ENCODE data around the gene TBL1XR1.

Gene TBL1XR1

GRCh38 chr3:177206936-177207335 lies 9.7 kb upstream of the TBL1XR1 start:
- TF ChIP-seq POLR2AphosphoS5 (IDR thresholded peaks at IDR 0.05; ENCODE audit: low read depth, low read length) (no peak), FOXP2 (optimal IDR thresholded peaks at IDR 0.05; ENCODE audit: borderline replicate concordance, extremely low read depth, extremely low read length, insufficient read depth) (no peak)

- no peak for TF ChIP-seq REST (IDR thresholded peaks at IDR 0.05; ENCODE audit: insufficient read depth in 1 of 2, low read depth in 2 of 2, low read length in 2 of 2)
- TF ChIP-seq TAF1 (IDR thresholded peaks at IDR 0.05; ENCODE audit: borderline replicate concordance, insufficient read depth, low read length), result no peak
- TF ChIP-seq SIN3A (IDR thresholded peaks at IDR 0.05; ENCODE audit: borderline replicate concordance, insufficient read depth, low read length), result no peak
- TF ChIP-seq FOXP2 (optimal IDR thresholded peaks at IDR 0.05; ENCODE audit: borderline replicate concordance, extremely low read depth, extremely low read length, insufficient read depth), result no peak
- TF ChIP-seq POLR2AphosphoS5 (IDR thresholded peaks at IDR 0.05; ENCODE audit: low read depth, low read length), result no peak
Measured at GRCh38 chr3:177203689-177204395, 6.6 kb upstream of the TBL1XR1 start.

- no peak for TF ChIP-seq REST (IDR thresholded peaks at IDR 0.05; ENCODE audit: insufficient read depth in 1 of 2, low read depth in 2 of 2, low read length in 2 of 2)
Measured at GRCh38 chr3:177201700-177202397, 4.6 kb upstream of the TBL1XR1 start.

- TF ChIP-seq POLR2AphosphoS5 (IDR thresholded peaks at IDR 0.05; ENCODE audit: low read depth, low read length), result no peak
- no peak for TF ChIP-seq SIN3A (IDR thresholded peaks at IDR 0.05; ENCODE audit: borderline replicate concordance, insufficient read depth, low read length)
- TF ChIP-seq REST (IDR thresholded peaks at IDR 0.05; ENCODE audit: insufficient read depth in 1 of 2, low read depth in 2 of 2, low read length in 2 of 2), result no peak
- no peak for TF ChIP-seq TAF1 (IDR thresholded peaks at IDR 0.05; ENCODE audit: borderline replicate concordance, insufficient read depth, low read length)
- no peak for TF ChIP-seq FOXP2 (optimal IDR thresholded peaks at IDR 0.05; ENCODE audit: borderline replicate concordance, extremely low read depth, extremely low read length, insufficient read depth)
Measured at GRCh38 chr3:177199206-177199760, 2.0 kb upstream of the TBL1XR1 start.

- no peak for TF ChIP-seq SIN3A (IDR thresholded peaks at IDR 0.05; ENCODE audit: borderline replicate concordance, insufficient read depth, low read length)
Measured at GRCh38 chr3:177197727-177198460, 612 bp upstream of the TBL1XR1 start.

- TF ChIP-seq POLR2AphosphoS5 (IDR thresholded peaks at IDR 0.05; ENCODE audit: low read depth, low read length) (no peak), TAF1 (IDR thresholded peaks at IDR 0.05; ENCODE audit: borderline replicate concordance, insufficient read depth, low read length) (no peak), SIN3A (IDR thresholded peaks at IDR 0.05; ENCODE audit: borderline replicate concordance, insufficient read depth, low read length) (no peak), FOXP2 (optimal IDR thresholded peaks at IDR 0.05; ENCODE audit: borderline replicate concordance, extremely low read depth, extremely low read length, insufficient read depth) (no peak), REST (IDR thresholded peaks at IDR 0.05; ENCODE audit: insufficient read depth in 1 of 2, low read depth in 2 of 2, low read length in 2 of 2) (no peak)
Measured at GRCh38 chr3:177196456-177197040, 734 bp downstream of the TBL1XR1 start.

All from PFSK-1 (cell line).